Kidney epithelial cell (primary cell): ENCODE results near the gene PRRC2B. TPM values are rescaled to one million over a fixed set of nuclear protein-coding genes. Genes with fewer than 3 reads are reported as not detected.

Source experiments
- DNase-seq: peaks from one replicate; pipeline ENCODE4 v3.0.0-alpha.2; 2010; ENCODE audit warnings: low read depth
- H3K27me3 ChIP-seq: 2 replicates; pipeline ENCODE4 v1.6.0; 2011; ENCODE audit warnings: low read length; ENCODE audit not compliant: control insufficient read depth, insufficient read depth
- H3K36me3 ChIP-seq: 2 replicates; pipeline ENCODE4 v1.5.1; 2011; ENCODE audit warnings: low read length; ENCODE audit not compliant: control insufficient read depth, insufficient read depth
- H3K4me3 ChIP-seq: 2 replicates; pipeline ENCODE4 v1.5.1; 2011; ENCODE audit warnings: low read depth, mild to moderate bottlenecking, control low read depth, low read length
- CTCF ChIP-seq: IDR thresholded peaks from 2 replicates; pipeline ENCODE4 v1.5.1; 2011; ENCODE audit warnings: mild to moderate bottlenecking, moderate library complexity, low read length, control low read depth, inconsistent platforms; ENCODE audit not compliant: insufficient read depth, poor library complexity, severe bottlenecking
- total RNA-seq: library from RNA; depleted of rRNA; stranded (reverse); fragments of >200 nt; gene quantifications from 2 replicates; pipeline ENCODE4 v1.2.3, GENCODE V29; 2015

PRRC2B gene
- total RNA-seq, 1 donor from 2014 or later: 158 TPM

- no peak overlapping the region for H3K4me3 ChIP-seq
- H3K36me3 ChIP-seq: peaks cover 18% of the 10 kb centered on the region
- H3K27me3 ChIP-seq: no peaks in the 10 kb centered on the region
- no peak for DNase-seq
- TF ChIP-seq CTCF: no peak
These were observed 83.0 kb downstream of the PRRC2B start for GRCh38 chr9:131476777-131477345.

- no peak for TF ChIP-seq CTCF
- Histone ChIP-seq H3K36me3 (peaks cover 21% of the 10 kb centered on the region), H3K27me3 (no peaks in the 10 kb centered on the region), H3K4me3 (no peak overlapping the region)
- DNase-seq: no peak
These were observed 83.5 kb downstream of the PRRC2B start for GRCh38 chr9:131477367-131477766.

GRCh38 chr9:131477816-131478419 is 84.0 kb downstream of the PRRC2B start:
- Histone ChIP-seq H3K4me3 (no peak overlapping the region), H3K36me3 (peaks cover 21% of the 10 kb centered on the region), H3K27me3 (no peaks in the 10 kb centered on the region)
- no peak for DNase-seq
- no peak for TF ChIP-seq CTCF

- peak; percentile 69 for TF ChIP-seq CTCF
- Histone ChIP-seq H3K27me3 (no peaks in the 10 kb centered on the region), H3K36me3 (peaks cover 23% of the 10 kb centered on the region), H3K4me3 (no peak overlapping the region)
- DNase-seq: no peak
These were observed 84.6 kb downstream of the PRRC2B start for GRCh38 chr9:131478421-131478868.

GRCh38 chr9:131478911-131479310 is 85.0 kb downstream of the PRRC2B start:
- no peaks in the 10 kb centered on the region for H3K27me3 ChIP-seq
- no peak for TF ChIP-seq CTCF
- H3K36me3 ChIP-seq: peaks cover 23% of the 10 kb centered on the region
- no peak overlapping the region for H3K4me3 ChIP-seq
- DNase-seq: no peak

GRCh38 chr9:131480258-131480657 is 86.4 kb downstream of the PRRC2B start:
- TF ChIP-seq CTCF: no peak
- no peaks in the 10 kb centered on the region for H3K27me3 ChIP-seq
- peaks cover 23% of the 10 kb centered on the region for H3K36me3 ChIP-seq
- no peak overlapping the region for H3K4me3 ChIP-seq
- DNase-seq: no peak
